Endothelial cell of umbilical vein (primary cell): Measurements from ENCODE around the gene RFX1. TPM values are rescaled to one million over a fixed set of nuclear protein-coding genes. Genes with fewer than 3 reads are reported as not detected.

Source experiments
- BruUV-seq: library from RNA; stranded (reverse); fragments of 400-500 nt; replicated peaks from 2 replicates; lab custom pipeline; 2021; lab: Mats Ljungman, UMichigan
- CTCF ChIA-PET: fragments of 300-600, 350-600 bp; sonication (Branson Sonifier 250); formaldehyde crosslinking; loops from one replicate; lab custom pipeline; 2021; ENCODE audit warnings: antibody characterized with exemption, inconsistent platforms; lab: Charles Lee
- POLR2A ChIA-PET: fragments of 300-600, 350-600 bp; sonication (Branson Sonifier 250); formaldehyde crosslinking; loops from one replicate; lab custom pipeline; 2021; ENCODE audit warnings: antibody characterized with exemption, inconsistent platforms; lab: Charles Lee
- DNase-seq: peaks from one replicate; pipeline ENCODE4 v3.0.0-alpha.2; 2011; ENCODE audit warnings: low read depth, low spot score
- FAIRE-seq: peaks from 2 replicates; lab custom pipeline; 2011; peaks lifted over from hg19 to GRCh38; lab: Jason Lieb, UNC
- H2AFZ ChIP-seq: 2 replicates; pipeline ENCODE4 v1.6.0; 2012; ENCODE audit warnings: low read depth, low read length, control low read depth, inconsistent platforms
- H3K27ac ChIP-seq: 2 replicates; pipeline ENCODE4 v1.5.1; 2011; ENCODE audit warnings: low read depth, mild to moderate bottlenecking, control low read depth, low read length, moderate library complexity; ENCODE audit not compliant: insufficient read depth
- H3K27me3 ChIP-seq, 2 experiments: 2 replicates each; pipeline versions ENCODE4 v1.6.0 to v1.6.1; 2011; ENCODE audit warnings: low read length in 2 of 2, mixed read lengths in 1 of 2; ENCODE audit not compliant: control insufficient read depth in 2 of 2, insufficient read depth in 2 of 2
- H3K36me3 ChIP-seq, 2 experiments: 2 replicates in 1 of 2; 3 replicates in 1 of 2; pipeline ENCODE4 v1.5.1; 2011; ENCODE audit warnings: low read length in 2 of 2, mild to moderate bottlenecking in 1 of 2, moderate library complexity in 1 of 2; ENCODE audit not compliant: control insufficient read depth in 2 of 2, insufficient read depth in 2 of 2; ENCODE audit errors: extremely low read depth in 1 of 2
- H3K4me1 ChIP-seq: 3 replicates; pipeline ENCODE4 v1.5.1; 2011; ENCODE audit warnings: mild to moderate bottlenecking, low read length; ENCODE audit not compliant: control insufficient read depth, insufficient read depth; ENCODE audit errors: extremely low read depth
- H3K4me2 ChIP-seq: 2 replicates; pipeline ENCODE4 v1.6.1; 2011; ENCODE audit warnings: low read length, control low read depth, mixed read lengths; ENCODE audit not compliant: insufficient read depth
- H3K4me3 ChIP-seq, 3 experiments: fragments of 200-600 bp in 1 of 3; sonication (generic), shearing (Covaris generic) in 1 of 3; replicated peaks in 1 of 3; 2 replicates each; pipeline ENCODE4 v1.5.1; 2011 to 2016; ENCODE audit warnings: control low read depth in 3 of 3, low read length in 3 of 3, mild to moderate bottlenecking in 2 of 3, inconsistent platforms in 1 of 3, low read depth in 1 of 3, moderate library complexity in 1 of 3; ENCODE audit not compliant: insufficient read depth in 1 of 3
- H3K79me2 ChIP-seq: 2 replicates; pipeline ENCODE4 v1.6.0; 2012; ENCODE audit warnings: low read length, inconsistent platforms; ENCODE audit not compliant: control insufficient read depth, insufficient read depth
- H3K9ac ChIP-seq: replicated peaks from 2 replicates; pipeline ENCODE3; 2011; ENCODE audit warnings: low read length, control low read depth; ENCODE audit not compliant: insufficient read depth; ENCODE audit errors: extremely low read depth
- H3K9me1 ChIP-seq: replicated peaks from 3 replicates; pipeline ENCODE4 v1.6.0; 2011; ENCODE audit warnings: mild to moderate bottlenecking, low read length; ENCODE audit not compliant: control insufficient read depth, insufficient read depth; ENCODE audit errors: extremely low read depth
- H3K9me3 ChIP-seq: replicated peaks from 2 replicates; pipeline ENCODE4 v1.5.1; 2012; ENCODE audit warnings: low read length, inconsistent platforms; ENCODE audit not compliant: control insufficient read depth, insufficient read depth
- H4K20me1 ChIP-seq: replicated peaks from 2 replicates; pipeline ENCODE3; 2011; ENCODE audit warnings: mild to moderate bottlenecking, low read length; ENCODE audit not compliant: control insufficient read depth, insufficient read depth; ENCODE audit errors: extremely low read depth
- JUN ChIP-seq: IDR thresholded peaks from 2 replicates; pipeline ENCODE4 v1.6.1; 2011; ENCODE audit warnings: borderline replicate concordance, low read depth; ENCODE audit not compliant: insufficient read length, insufficient read depth
- POLR2A ChIP-seq: IDR thresholded peaks from 2 replicates; pipeline ENCODE4 v1.6.1; 2012; ENCODE audit warnings: low read depth, mild to moderate bottlenecking, control low read depth, low read length
- dilution Hi-C: fragments of 300-500 bp; cut with MboI; formaldehyde crosslinking; loops from one replicate; pipeline ENCODE4 v1.15.0; 2019; ENCODE audit warnings: low sequenced_read_pairs; ENCODE audit not compliant: extremely low pct_ligation_motif_present
- intact Hi-C: fragments of 100-400 bp; cut with micrococcal nuclease; formaldehyde crosslinking; loops from one replicate; pipeline ENCODE4 v1.10.0; 2022
- polyA plus RNA-seq, 4 experiments: library from polyadenylated mRNA; depleted of rRNA in 3 of 4; stranded (reverse) in 3 of 4; unstranded in 1 of 4; fragments of >200 nt; gene quantifications; 2 replicates each; pipeline versions ENCODE4 v1.2.1 to v1.2.3, GENCODE V29; 2011 to 2012; ENCODE audit warnings: missing spikeins in 1 of 4
- total RNA-seq: library from RNA; stranded (reverse); gene quantifications from 2 replicates; pipeline ENCODE4 v1.2.3, GENCODE V29; 2021
- TF ChIP-seq, protein P1 (sequence below), 2 donors: IDR thresholded peaks; 1 replicate in 1 of 2; 2 replicates in 1 of 2; pipeline ENCODE4 v1.5.1; 2011; ENCODE audit warnings: low read length in 2 of 2, mild to moderate bottlenecking in 2 of 2, moderate library complexity in 2 of 2, control low read depth in 1 of 2, inconsistent platforms in 1 of 2, low read depth in 1 of 2; ENCODE audit not compliant: insufficient read depth in 1 of 2; ENCODE audit errors: extremely low read depth in 1 of 2

RFX1 gene
- total and polyA plus RNA-seq, 2 donors (not counting 3 experiments of a cell fraction or from before 2014, with no cell fraction given) = 2.3 to 14.7 TPM

GRCh38 chr19:13960863-13961784 lies 45.0 kb downstream of the RFX1 start:
- H3K27ac ChIP-seq = no peak overlapping the region
- CTCF ChIA-PET = interaction anchor here (0.8 to 2.4 kb wide), 8 partner anchors 8 to 111 kb away, joined by 3 to 13 read pairs (median 4); partner anchors contain the start of genes DCAF15, IL27RA and MISP3
- H4K20me1 ChIP-seq = no peaks in the 10 kb centered on the region
- no peak overlapping the region for H3K4me3 ChIP-seq
- POLR2A ChIA-PET = interaction anchor here (0.7 kb wide), 1 partner anchor 45 kb away, joined by 13 read pairs; the partner anchor contains the start of gene RFX1
- no peaks in the 10 kb centered on the region for H3K9me3 ChIP-seq
- H3K9me1 ChIP-seq = no peaks in the 10 kb centered on the region
- no peak overlapping the region for H2AFZ ChIP-seq
- H3K27me3 ChIP-seq = no peaks in the 10 kb centered on the region
- no peaks in the 10 kb centered on the region for H3K4me1 ChIP-seq
- no peaks in the 10 kb centered on the region for H3K79me2 ChIP-seq
- DNase-seq (no peak), FAIRE-seq (no peak)
- dilution Hi-C loops (no loop called here), intact Hi-C loops (loop anchor here (1.0 kb wide), 1 partner anchor 44 kb away; no protein-coding TSS in a partner anchor)
- peaks cover 15 to 30% of the 10 kb centered on the region in 2 experiments for H3K36me3 ChIP-seq
- no peak overlapping the region for H3K4me2 ChIP-seq
- no peak overlapping the region for H3K9ac ChIP-seq
- TF ChIP-seq JUN (no peak), POLR2A (no peak)
- TF ChIP-seq, protein P1, sequence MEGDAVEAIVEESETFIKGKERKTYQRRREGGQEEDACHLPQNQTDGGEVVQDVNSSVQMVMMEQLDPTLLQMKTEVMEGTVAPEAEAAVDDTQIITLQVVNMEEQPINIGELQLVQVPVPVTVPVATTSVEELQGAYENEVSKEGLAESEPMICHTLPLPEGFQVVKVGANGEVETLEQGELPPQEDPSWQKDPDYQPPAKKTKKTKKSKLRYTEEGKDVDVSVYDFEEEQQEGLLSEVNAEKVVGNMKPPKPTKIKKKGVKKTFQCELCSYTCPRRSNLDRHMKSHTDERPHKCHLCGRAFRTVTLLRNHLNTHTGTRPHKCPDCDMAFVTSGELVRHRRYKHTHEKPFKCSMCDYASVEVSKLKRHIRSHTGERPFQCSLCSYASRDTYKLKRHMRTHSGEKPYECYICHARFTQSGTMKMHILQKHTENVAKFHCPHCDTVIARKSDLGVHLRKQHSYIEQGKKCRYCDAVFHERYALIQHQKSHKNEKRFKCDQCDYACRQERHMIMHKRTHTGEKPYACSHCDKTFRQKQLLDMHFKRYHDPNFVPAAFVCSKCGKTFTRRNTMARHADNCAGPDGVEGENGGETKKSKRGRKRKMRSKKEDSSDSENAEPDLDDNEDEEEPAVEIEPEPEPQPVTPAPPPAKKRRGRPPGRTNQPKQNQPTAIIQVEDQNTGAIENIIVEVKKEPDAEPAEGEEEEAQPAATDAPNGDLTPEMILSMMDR (IDR thresholded peaks at IDR 0.05; ENCODE audit: extremely low read depth in 1 of 2, insufficient read depth in 1 of 2, low read depth in 1 of 2, low read length in 2 of 2) = no peak
- TSS peak; percentile 40 for BruUV-seq
